Activated CD4-positive, alpha-beta memory T cell treated with anti-CD3 and anti-CD28 coated beads for 36 hours (primary cell): ENCODE data around the gene TTYH2. TPM values are rescaled to one million over a fixed set of nuclear protein-coding genes. Genes with fewer than 3 reads are reported as not detected.
"Not testable (repeated sequence)": the region's sequence is repeated elsewhere in the genome, so short reads cannot be mapped to it uniquely, and the experiment has no call there.

Experiments used
- CTCF ChIA-PET: fragments of 350-600 bp; sonication (Branson Sonifier 250); formaldehyde crosslinking; loops from one replicate; lab custom pipeline; 2021; ENCODE audit warnings: antibody characterized with exemption, inconsistent platforms; lab: Charles Lee
- POLR2A ChIA-PET: fragments of 350-600 bp; sonication (Branson Sonifier 250); formaldehyde crosslinking; loops from one replicate; lab custom pipeline; 2021; ENCODE audit warnings: antibody characterized with exemption; lab: Charles Lee
- DNase-seq: peaks from one replicate; pipeline ENCODE4 v3.0.0-alpha.2; 2020
- H3K27ac Mint-ChIP-seq: one replicate; pipeline ENCODE4 v1.8.0; 2021; ENCODE audit warnings: mixed read lengths
- H3K27me3 Mint-ChIP-seq: one replicate; pipeline ENCODE4 v1.8.0; 2021; ENCODE audit warnings: mixed read lengths
- H3K36me3 Mint-ChIP-seq: one replicate; pipeline ENCODE4 v1.8.0; 2021; ENCODE audit warnings: mixed read lengths
- H3K4me1 Mint-ChIP-seq: one replicate; pipeline ENCODE4 v1.8.0; 2021; ENCODE audit warnings: low read depth, mixed read lengths
- H3K4me3 Mint-ChIP-seq: one replicate; pipeline ENCODE4 v1.8.0; 2021; ENCODE audit warnings: mild to moderate bottlenecking, mixed read lengths
- H3K9me3 Mint-ChIP-seq: one replicate; pipeline ENCODE4 v1.8.0; 2021; ENCODE audit warnings: mixed read lengths
- intact Hi-C: fragments of 100-400 bp; cut with micrococcal nuclease; formaldehyde crosslinking; loops from one replicate; pipeline ENCODE4 v1.15.1; 2023
- total RNA-seq, 2 experiments: library from RNA; stranded (reverse); gene quantifications; one replicate each; pipeline ENCODE4 v1.2.3, GENCODE V29; 2021

Gene TTYH2
- total RNA-seq, 2 experiments from 2014 or later = 7.6 to 7.9 TPM

DNA sequence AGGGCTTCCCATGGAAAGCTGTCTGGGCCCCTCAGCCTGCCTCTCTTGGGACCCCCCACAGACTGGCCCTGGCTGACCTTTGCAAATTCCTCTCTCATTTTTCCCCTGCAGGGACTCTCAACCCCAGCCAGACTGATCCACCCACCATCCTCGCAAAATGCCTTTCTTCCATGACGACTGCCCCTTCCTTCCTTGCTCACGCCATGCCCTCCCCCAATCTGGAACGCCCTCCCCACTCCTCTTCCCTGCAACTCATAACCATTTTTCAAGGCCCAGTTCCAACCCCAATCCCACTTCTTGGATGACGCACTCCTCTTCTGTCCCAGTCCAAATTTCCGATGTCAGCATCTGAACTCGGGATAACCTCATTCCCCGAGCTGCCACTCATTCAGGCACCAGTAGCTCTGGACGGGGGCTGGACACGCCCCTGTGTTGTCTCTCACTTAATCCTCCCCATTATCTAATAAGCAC is 59.4 kb downstream of the TTYH2 start:
- no peaks in the 10 kb centered on the region for H3K27me3 Mint-ChIP-seq
- no peak for DNase-seq
- H3K4me3 Mint-ChIP-seq = no peak overlapping the region
- H3K36me3 Mint-ChIP-seq = no peaks in the 10 kb centered on the region
- H3K4me1 Mint-ChIP-seq = peaks cover 33% of the 10 kb centered on the region
- intact Hi-C loops = no loop called here
- POLR2A ChIA-PET = no interaction called here
- CTCF ChIA-PET = interaction anchor here (1.2 kb wide), 1 partner anchor 23 kb away, joined by 3 read pairs; no protein-coding TSS in a partner anchor
- H3K27ac Mint-ChIP-seq = no peak overlapping the region
- no peaks in the 10 kb centered on the region for H3K9me3 Mint-ChIP-seq

DNA sequence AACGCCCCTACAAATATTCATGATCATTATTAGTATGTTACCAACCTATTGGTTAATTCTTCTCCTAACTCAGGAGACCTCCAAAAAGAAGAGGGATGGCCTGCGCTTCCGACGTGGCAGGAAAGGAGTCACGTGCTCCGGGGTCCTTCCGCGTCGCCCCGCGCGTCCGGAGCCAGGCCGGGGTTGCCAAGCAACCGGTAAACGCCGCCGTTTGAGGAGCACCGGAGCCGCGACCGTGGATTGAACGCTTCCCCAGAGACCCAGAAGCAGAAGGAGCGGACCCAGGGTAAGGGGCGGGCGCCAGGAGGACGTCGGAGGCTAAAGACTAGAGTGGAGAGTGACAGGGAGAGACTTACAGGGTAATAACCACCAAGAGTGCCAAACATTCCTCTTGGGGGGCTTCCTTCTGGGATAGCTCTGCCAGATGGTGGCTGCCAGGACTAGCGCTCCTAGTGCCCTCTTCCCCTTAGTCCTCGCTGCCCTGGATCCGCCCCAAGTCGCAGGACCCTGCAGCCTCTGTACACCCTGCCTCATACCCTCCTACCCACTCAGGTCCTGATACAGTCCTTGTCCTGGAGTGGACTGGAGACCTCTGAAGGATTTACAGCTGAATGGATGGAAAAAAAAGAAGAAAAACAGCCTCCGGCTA is 60.8 kb downstream of the TTYH2 start, which contains the start of gene DNAI2:
DNAI2 (plus strand) TSS at position 175 of the 649 bp plus-strand sequence. CDS start 7,584 bp downstream, outside the sequence.
- CTCF ChIA-PET = interaction anchor here (0.9 to 1.4 kb wide), 5 partner anchors 11 to 94 kb away, joined by 3 to 4 read pairs (median 3); no protein-coding TSS in a partner anchor
- peak; percentile 54 for DNase-seq
- Mint-ChIP-seq H3K27me3 (no peaks in the 10 kb centered on the region), H3K9me3 (no peaks in the 10 kb centered on the region), H3K36me3 (no peaks in the 10 kb centered on the region), H3K4me1 (peaks cover 40% of the 10 kb centered on the region), H3K27ac (peak within 1 kb of the TSS; percentile 33), H3K4me3 (peak within 1 kb of the TSS; percentile 72)
- intact Hi-C loops = no loop called here
- POLR2A ChIA-PET = no interaction called here

DNA sequence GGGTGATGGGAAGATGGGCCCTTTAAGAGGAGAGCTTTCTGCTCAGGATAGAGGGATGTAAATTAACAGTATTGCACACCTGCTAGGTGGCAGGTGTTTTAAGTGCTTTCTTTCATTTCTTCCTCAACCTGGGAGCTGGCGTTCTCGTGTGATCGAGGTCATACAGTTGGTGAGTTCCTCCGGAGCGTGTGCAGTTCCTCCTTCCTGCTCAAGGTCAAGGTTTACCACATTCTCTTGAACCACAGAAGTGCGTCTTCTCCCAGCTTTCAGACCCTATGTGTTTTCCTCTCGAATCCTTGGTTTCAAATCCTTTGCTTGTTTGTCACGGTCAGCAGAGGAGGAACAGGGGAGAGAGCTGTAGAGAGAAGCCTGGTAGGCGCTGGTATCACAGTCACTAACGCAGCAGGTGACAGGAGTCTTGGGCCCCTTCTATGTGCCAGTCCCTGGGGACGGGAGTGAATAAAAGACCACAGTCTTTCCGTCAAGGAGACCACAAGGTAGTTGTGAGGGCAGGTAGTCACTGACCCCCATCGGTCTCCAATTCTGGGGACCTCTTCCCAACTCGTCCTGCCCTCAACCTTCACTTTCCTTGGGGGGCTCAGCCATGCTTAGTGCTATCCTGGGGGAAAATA is 61.5 kb downstream of the TTYH2 start:
- no peaks in the 10 kb centered on the region for H3K9me3 Mint-ChIP-seq
- CTCF ChIA-PET = interaction anchor here (0.7 to 1.4 kb wide), 6 partner anchors 10 to 93 kb away, joined by 3 to 4 read pairs (median 3); no protein-coding TSS in a partner anchor
- peak overlapping the region; percentile 72 for H3K4me3 Mint-ChIP-seq
- H3K27ac Mint-ChIP-seq = peak overlapping the region; percentile 33
- no peak for DNase-seq
- H3K36me3 Mint-ChIP-seq = no peaks in the 10 kb centered on the region
- POLR2A ChIA-PET = no interaction called here
- H3K4me1 Mint-ChIP-seq = peaks cover 43% of the 10 kb centered on the region
- intact Hi-C loops = no loop called here
- no peaks in the 10 kb centered on the region for H3K27me3 Mint-ChIP-seq

DNA sequence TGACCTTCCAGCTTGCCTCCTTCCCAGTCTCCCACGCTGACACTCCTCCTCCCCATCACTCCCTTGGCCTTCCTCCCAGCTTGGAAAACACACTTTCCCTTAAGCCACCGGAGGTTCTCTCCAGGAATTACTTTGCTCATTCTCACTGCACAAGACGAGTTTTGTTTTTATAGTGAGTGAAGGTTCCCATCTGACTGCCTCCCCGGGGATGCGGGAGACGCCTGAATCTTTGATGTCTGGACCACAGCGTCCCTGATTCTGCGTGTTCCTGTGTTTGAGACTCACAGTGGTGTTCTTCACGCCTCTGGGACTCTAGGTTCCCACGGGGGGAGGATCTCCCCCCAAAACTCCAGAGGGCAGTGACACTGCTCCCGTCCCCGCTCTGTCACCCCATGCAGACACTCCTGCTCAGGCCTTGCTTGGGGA is 62.7 kb downstream of the TTYH2 start:
- Mint-ChIP-seq H3K9me3 (no peaks in the 10 kb centered on the region), H3K27me3 (no peaks in the 10 kb centered on the region), H3K4me3 (no peak overlapping the region), H3K27ac (no peak overlapping the region), H3K4me1 (peaks cover 55% of the 10 kb centered on the region), H3K36me3 (no peaks in the 10 kb centered on the region)
- intact Hi-C loops = no loop called here
- ChIA-PET POLR2A (no interaction called here), CTCF (interaction anchor here (0.8 kb wide), 1 partner anchor 22 kb away, joined by 3 read pairs; no protein-coding TSS in a partner anchor)
- no peak for DNase-seq

DNA sequence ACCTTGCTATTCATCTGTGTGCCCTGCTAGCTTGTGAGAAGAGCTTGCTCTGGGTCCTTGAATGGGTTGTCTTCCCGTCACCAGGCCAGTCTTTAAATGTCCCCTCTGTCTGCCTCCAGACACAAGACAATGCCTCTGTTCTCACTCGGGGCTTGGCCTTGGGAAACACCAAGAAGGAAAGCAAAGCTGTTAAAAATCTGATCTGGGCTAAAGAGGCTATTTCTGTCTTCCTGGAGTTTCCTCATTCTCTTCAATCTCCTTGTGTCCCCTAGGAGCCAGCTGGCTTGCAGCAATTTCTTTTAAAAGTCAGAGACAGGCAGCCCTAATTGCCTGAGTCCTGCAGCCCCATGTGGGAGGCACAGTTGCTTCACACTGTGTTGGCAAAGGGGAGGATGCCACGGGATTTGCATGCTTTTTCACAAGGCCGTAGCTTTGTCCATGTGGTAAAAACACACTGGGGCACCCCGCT is 63.2 kb downstream of the TTYH2 start:
- intact Hi-C loops = no loop called here
- H3K27ac Mint-ChIP-seq = no peak overlapping the region
- ChIA-PET POLR2A (no interaction called here), CTCF (interaction anchor here (0.8 kb wide), 1 partner anchor 22 kb away, joined by 3 read pairs; no protein-coding TSS in a partner anchor)
- no peaks in the 10 kb centered on the region for H3K36me3 Mint-ChIP-seq
- DNase-seq = no peak
- H3K27me3 Mint-ChIP-seq = no peaks in the 10 kb centered on the region
- no peak overlapping the region for H3K4me3 Mint-ChIP-seq
- peaks cover 59% of the 10 kb centered on the region for H3K4me1 Mint-ChIP-seq
- H3K9me3 Mint-ChIP-seq = no peaks in the 10 kb centered on the region

DNA sequence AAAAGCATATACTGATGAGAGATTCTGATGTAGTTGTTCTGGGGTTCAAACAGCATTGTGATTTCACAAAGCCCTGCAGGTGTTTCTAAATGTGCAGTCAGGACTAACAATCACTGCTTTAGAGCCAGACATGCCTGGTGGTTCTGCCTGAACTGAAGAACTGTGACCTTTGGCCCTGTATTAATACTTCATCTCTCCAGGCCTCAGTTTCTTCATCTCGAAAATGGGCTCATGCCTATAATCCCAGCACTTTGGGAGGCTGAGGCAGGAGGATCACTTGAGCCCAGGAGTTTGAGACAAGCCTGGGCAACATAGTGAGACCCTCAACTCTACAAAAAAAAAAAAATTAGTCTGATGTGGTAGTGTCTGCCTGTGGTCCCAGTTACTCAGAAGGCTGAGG is 64.6 kb downstream of the TTYH2 start:
- Mint-ChIP-seq H3K36me3 (peaks cover 4% of the 10 kb centered on the region), H3K27ac (peak overlapping the region; percentile 28), H3K4me1 (peaks cover 73% of the 10 kb centered on the region), H3K9me3 (peaks cover 3% of the 10 kb centered on the region), H3K27me3 (no peaks in the 10 kb centered on the region), H3K4me3 (no peak overlapping the region)
- CTCF ChIA-PET = no interaction called here
- intact Hi-C loops = no loop called here
- POLR2A ChIA-PET = no interaction called here
- DNase-seq = no peak

DNA sequence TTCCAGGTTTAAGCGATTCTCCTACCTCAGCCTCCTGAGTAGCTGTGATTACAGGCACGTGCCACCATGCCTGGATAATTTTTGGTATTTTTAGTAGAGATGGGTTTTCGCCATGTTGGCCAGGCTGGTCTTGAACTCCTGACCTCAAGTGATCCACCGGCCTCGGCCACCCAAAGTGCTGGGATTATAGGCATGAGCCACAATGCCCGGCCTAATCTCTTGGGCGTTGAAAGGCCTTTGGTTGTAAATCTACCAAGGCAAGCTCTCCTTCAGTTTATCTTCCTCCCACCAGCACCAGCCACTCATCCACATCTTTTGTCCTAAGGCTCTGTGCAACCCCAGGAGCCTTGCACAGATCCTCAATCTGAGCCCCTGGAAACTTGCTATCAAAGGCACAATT is 66.2 kb downstream of the TTYH2 start:
- DNase-seq, POLR2A ChIA-PET, H3K27me3 Mint-ChIP-seq, H3K9me3 Mint-ChIP-seq, H3K36me3 Mint-ChIP-seq: not testable (repeated sequence)
- H3K4me1 Mint-ChIP-seq = peaks cover 69% of the 10 kb centered on the region
- peak overlapping the region; percentile 1 for H3K4me3 Mint-ChIP-seq
- CTCF ChIA-PET = interaction anchor here (4.6 kb wide), 1 partner anchor 16 kb away, joined by 32 read pairs; no protein-coding TSS in a partner anchor
- intact Hi-C loops = loop anchor here (5.0 to 10.0 kb wide), 3 partner anchors 233 to 1055 kb away; partner anchors contain the start of gene NHERF1
- H3K27ac Mint-ChIP-seq = peak overlapping the region; percentile 90

DNA sequence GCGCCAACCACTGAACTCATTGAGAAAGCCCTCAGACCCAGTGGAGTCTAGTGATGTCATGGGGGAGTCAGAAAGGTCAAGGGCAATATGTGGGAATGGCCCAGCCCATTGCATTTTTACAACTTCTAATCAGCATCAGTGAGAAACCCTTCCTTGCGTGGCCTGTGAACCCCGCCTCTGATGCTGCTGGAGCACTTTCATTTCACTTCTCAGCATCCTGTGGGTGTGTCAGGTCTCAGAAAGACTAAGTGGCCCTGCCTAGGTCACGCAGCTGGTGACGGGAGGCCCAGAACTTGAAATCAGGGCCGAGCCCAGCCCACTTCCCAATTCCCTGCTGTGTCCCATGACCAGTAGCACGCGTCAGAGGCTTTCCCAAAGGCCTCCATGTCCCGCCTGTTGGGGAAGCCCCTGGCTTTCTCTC is 66.7 kb downstream of the TTYH2 start:
- peak; percentile 86 for DNase-seq
- Mint-ChIP-seq H3K27me3 (no peaks in the 10 kb centered on the region), H3K9me3 (peaks cover 3% of the 10 kb centered on the region), H3K27ac (peak overlapping the region; percentile 90), H3K4me1 (peaks cover 69% of the 10 kb centered on the region), H3K4me3 (peak overlapping the region; percentile 12), H3K36me3 (peaks cover 4% of the 10 kb centered on the region)
- intact Hi-C loops = loop anchor here (5.0 to 10.0 kb wide), 3 partner anchors 232 to 1055 kb away; partner anchors contain the start of gene NHERF1
- ChIA-PET CTCF (interaction anchor here (0.5 to 4.6 kb wide), 2 partner anchors 16 to 87 kb away, joined by 3 to 32 read pairs; partner anchors contain the start of gene GPR142), POLR2A (interaction anchor here (0.6 kb wide), 1 partner anchor 30 kb away, joined by 4 read pairs; no protein-coding TSS in a partner anchor)

DNA sequence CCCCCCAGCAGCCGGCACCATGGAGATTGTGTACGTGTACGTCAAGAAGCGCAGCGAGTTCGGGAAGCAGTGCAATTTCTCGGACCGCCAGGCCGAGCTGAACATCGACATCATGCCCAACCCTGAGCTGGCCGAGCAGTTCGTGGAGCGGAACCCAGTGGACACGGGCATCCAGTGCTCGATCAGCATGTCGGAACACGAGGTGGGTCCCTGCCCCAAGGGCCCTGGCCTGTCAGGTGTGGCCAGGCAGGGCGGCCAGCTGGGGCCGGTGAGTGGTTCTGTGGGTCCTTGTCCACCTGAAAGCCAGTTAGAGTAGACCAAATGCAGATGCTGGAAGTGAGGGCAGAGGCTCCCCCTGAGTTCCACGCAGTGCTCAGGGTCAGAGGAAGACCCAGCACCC is 68.4 kb downstream of the TTYH2 start:
- H3K4me3 Mint-ChIP-seq = no peak overlapping the region
- peaks cover 3% of the 10 kb centered on the region for H3K9me3 Mint-ChIP-seq
- H3K36me3 Mint-ChIP-seq = peaks cover 4% of the 10 kb centered on the region
- no peak for DNase-seq
- CTCF ChIA-PET = interaction anchor here (1.1 to 4.6 kb wide), 3 partner anchors 14 to 86 kb away, joined by 4 to 32 read pairs (median 6); partner anchors contain the start of gene GPR142
- H3K27ac Mint-ChIP-seq = peak overlapping the region; percentile 96
- H3K4me1 Mint-ChIP-seq = peaks cover 64% of the 10 kb centered on the region
- H3K27me3 Mint-ChIP-seq = no peaks in the 10 kb centered on the region
- intact Hi-C loops = loop anchor here (1.0 to 10.0 kb wide), 5 partner anchors 17 to 1057 kb away; partner anchors contain the start of gene NHERF1
- POLR2A ChIA-PET = interaction anchor here (1.2 kb wide), 1 partner anchor 15 kb away, joined by 3 read pairs; no protein-coding TSS in a partner anchor

DNA sequence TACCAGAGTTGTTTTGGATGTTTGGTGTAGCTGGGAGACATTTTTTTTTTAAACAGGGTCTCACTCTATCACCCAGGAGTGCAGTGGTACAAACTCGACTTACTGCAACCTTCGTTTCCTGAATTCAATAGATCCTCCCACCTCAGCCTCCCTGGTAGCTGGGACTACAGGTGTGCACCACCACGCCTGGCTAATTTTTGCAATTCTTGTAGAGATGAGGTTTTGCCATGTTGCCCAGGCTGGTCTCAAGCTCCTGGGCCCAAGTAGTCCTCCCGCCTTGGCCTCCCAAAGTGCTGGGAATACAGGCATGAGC is 68.9 kb downstream of the TTYH2 start:
- CTCF ChIA-PET = interaction anchor here (1.1 to 4.6 kb wide), 4 partner anchors 13 to 86 kb away, joined by 4 to 32 read pairs (median 6); partner anchors contain the start of gene GPR142
- H3K9me3 Mint-ChIP-seq, H3K27me3 Mint-ChIP-seq, H3K36me3 Mint-ChIP-seq, DNase-seq: not testable (repeated sequence)
- intact Hi-C loops = loop anchor here (1.0 to 10.0 kb wide), 5 partner anchors 17 to 1057 kb away; partner anchors contain the start of gene NHERF1
- Mint-ChIP-seq H3K4me3 (peak overlapping the region; percentile 29), H3K27ac (peak overlapping the region; percentile 96), H3K4me1 (peaks cover 68% of the 10 kb centered on the region)
- POLR2A ChIA-PET = interaction anchor here (0.6 kb wide), 1 partner anchor 78 kb away, joined by 3 read pairs; no protein-coding TSS in a partner anchor

DNA sequence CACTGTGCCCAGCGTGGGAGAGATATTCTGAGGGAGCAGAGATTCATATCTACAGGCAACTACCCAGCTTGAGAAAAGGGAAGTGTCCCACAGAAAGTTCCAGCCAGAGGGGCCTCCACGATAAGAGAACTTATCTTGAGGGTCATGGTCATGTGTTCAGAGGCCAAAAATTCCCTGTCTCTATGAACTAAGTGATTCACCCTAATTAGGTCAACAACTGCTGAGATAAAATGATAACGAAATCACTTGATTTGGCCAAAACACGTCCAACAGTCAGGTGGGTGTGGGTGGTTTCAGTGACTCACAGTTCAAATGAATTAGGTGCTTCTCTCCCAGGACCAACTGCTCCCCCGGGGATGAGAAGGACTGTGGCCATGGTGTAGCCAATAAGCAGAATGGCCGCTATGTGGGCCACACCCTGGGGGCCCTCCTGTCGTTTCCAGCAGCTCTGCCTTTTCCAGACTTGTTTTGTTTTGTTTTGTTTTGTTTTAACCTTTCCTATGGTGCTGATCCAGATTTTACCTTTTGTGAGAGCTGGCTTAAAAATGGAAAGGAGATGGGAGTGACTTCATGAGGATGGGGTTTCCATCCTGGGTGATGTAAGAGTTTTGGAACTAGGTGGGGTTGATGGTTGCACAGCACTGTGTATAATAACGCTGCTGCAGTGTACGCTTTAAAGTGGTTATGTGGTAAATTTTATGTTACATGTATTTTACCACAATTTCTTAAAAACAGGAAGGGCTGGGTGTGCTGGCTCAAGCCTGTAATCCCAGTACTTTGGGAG is 69.4 kb downstream of the TTYH2 start:
- ChIA-PET CTCF (interaction anchor here (1.1 to 4.6 kb wide), 4 partner anchors 13 to 85 kb away, joined by 4 to 32 read pairs (median 6); partner anchors contain the start of gene GPR142), POLR2A (interaction anchor here (0.6 to 1.4 kb wide), 2 partner anchors 78 to 181 kb away, joined by 3 read pairs; no protein-coding TSS in a partner anchor)
- Mint-ChIP-seq H3K4me1 (peaks cover 71% of the 10 kb centered on the region), H3K27me3 (no peaks in the 10 kb centered on the region), H3K4me3 (peak overlapping the region; percentile 36), H3K27ac (peak overlapping the region; percentile 96), H3K36me3 (peaks cover 4% of the 10 kb centered on the region), H3K9me3 (peaks cover 3% of the 10 kb centered on the region)
- peak; percentile 86 for DNase-seq
- intact Hi-C loops = loop anchor here (1.0 to 10.0 kb wide), 5 partner anchors 16 to 1058 kb away; partner anchors contain the start of gene NHERF1
